IMR-90 (cell line): ENCODE data around the gene ELFN1. TPM values are rescaled to one million over a fixed set of nuclear protein-coding genes. Genes with fewer than 3 reads are reported as not detected.

Source experiments
- ATAC-seq: fragments of 200-7000 bp; cut with Tn5 transposase; 2 replicates; pipeline ENCODE4 v1.9.1; 2020; ENCODE audit warnings: low read depth, mild to moderate bottlenecking, moderate library complexity
- BruUV-seq: library from RNA; stranded (reverse); fragments of 400-500 nt; replicated peaks from 2 replicates; lab custom pipeline; 2021; lab: Mats Ljungman, UMichigan
- CTCF ChIA-PET: fragments of 300-600 bp; formaldehyde crosslinking; extraction: SDS; loops from one replicate; lab custom pipeline; 2021; ENCODE audit warnings: antibody characterized with exemption; lab: Yijun Ruan, JAX
- POLR2A ChIA-PET: fragments of 300-600 bp; sonication (Branson Sonifier 250); formaldehyde crosslinking; loops from one replicate; lab custom pipeline; 2022; ENCODE audit warnings: antibody characterized with exemption; ENCODE audit not compliant: unreplicated experiment; lab: Charles Lee
- DNase-seq: peaks from one replicate; pipeline ENCODE4 v3.0.0; 2013
- H2AFZ ChIP-seq: replicated peaks from 2 replicates; pipeline ENCODE3; 2013; ENCODE audit warnings: low read length, mild to moderate bottlenecking; ENCODE audit not compliant: poor library complexity
- H2AK5ac ChIP-seq: 2 replicates; pipeline ENCODE4 v1.6.1; 2013; ENCODE audit warnings: low read depth, low read length, inconsistent platforms
- H2AK9ac ChIP-seq: replicated peaks from 2 replicates; pipeline ENCODE3; 2013; ENCODE audit warnings: mild to moderate bottlenecking, low read depth, low read length, moderate library complexity; ENCODE audit not compliant: poor library complexity
- H2BK120ac ChIP-seq: 2 replicates; pipeline ENCODE4 v1.6.1; 2013; ENCODE audit warnings: low read depth, low read length, inconsistent platforms
- H2BK15ac ChIP-seq: 3 replicates; pipeline ENCODE4 v1.6.1; 2013; ENCODE audit warnings: low read depth, low read length, inconsistent platforms
- H2BK20ac ChIP-seq: 2 replicates; pipeline ENCODE4 v1.6.1; 2013; ENCODE audit warnings: low read depth, mild to moderate bottlenecking, inconsistent platforms, low read length, moderate library complexity
- H2BK5ac ChIP-seq: 2 replicates; pipeline ENCODE4 v1.6.1; 2013; ENCODE audit warnings: mild to moderate bottlenecking, low read depth, low read length, inconsistent platforms; ENCODE audit not compliant: poor library complexity, severe bottlenecking
- H3K14ac ChIP-seq: replicated peaks from 2 replicates; pipeline ENCODE4 v1.6.1; 2013; ENCODE audit warnings: low read depth, low read length, inconsistent platforms
- H3K18ac ChIP-seq: 2 replicates; pipeline ENCODE4 v1.6.1; 2013; ENCODE audit warnings: low read depth, low read length, control low read depth
- H3K23ac ChIP-seq: 2 replicates; pipeline ENCODE4 v1.6.1; 2013; ENCODE audit warnings: low read depth, low read length, inconsistent platforms
- H3K27ac ChIP-seq: 2 replicates; pipeline ENCODE4 v1.5.1; 2013; ENCODE audit warnings: mild to moderate bottlenecking, control low read depth, low read length; ENCODE audit not compliant: insufficient read depth
- H3K27me3 ChIP-seq: 2 replicates; pipeline ENCODE4 v1.6.1; 2013; ENCODE audit warnings: low read length; ENCODE audit not compliant: control insufficient read depth, insufficient read depth
- H3K36me3 ChIP-seq: 2 replicates; pipeline ENCODE4 v1.6.1; 2013; ENCODE audit warnings: low read length, mixed read lengths; ENCODE audit not compliant: control insufficient read depth, insufficient read depth
- H3K4ac ChIP-seq: 2 replicates; pipeline ENCODE4 v1.6.1; 2013; ENCODE audit warnings: low read depth, low read length, inconsistent platforms
- H3K4me1 ChIP-seq: 2 replicates; pipeline ENCODE4 v1.6.1; 2013; ENCODE audit warnings: low read length, mixed read lengths; ENCODE audit not compliant: control insufficient read depth, insufficient read depth
- H3K4me2 ChIP-seq: 2 replicates; pipeline ENCODE4 v1.6.1; 2013; ENCODE audit warnings: low read depth, mild to moderate bottlenecking, control low read depth, low read length, moderate library complexity
- H3K4me3 ChIP-seq: 2 replicates; pipeline ENCODE4 v1.5.1; 2013; ENCODE audit warnings: low read depth, mild to moderate bottlenecking, control low read depth, low read length, moderate library complexity; ENCODE audit not compliant: insufficient read depth
- H3K56ac ChIP-seq: 2 replicates; pipeline ENCODE4 v1.6.1; 2013; ENCODE audit warnings: low read length, inconsistent platforms; ENCODE audit not compliant: insufficient read depth; ENCODE audit errors: extremely low read depth
- H3K79me1 ChIP-seq, 2 experiments: 2 replicates each; pipeline ENCODE4 v1.6.1; 2013; ENCODE audit warnings: low read length in 2 of 2, inconsistent platforms in 1 of 2, low read depth in 1 of 2
- H3K9ac ChIP-seq: 2 replicates; pipeline ENCODE4 v1.6.1; 2013; ENCODE audit warnings: low read depth, low read length, control low read depth
- H3K9me1 ChIP-seq: 2 replicates; pipeline ENCODE4 v1.6.1; 2013; ENCODE audit warnings: low read length, inconsistent platforms; ENCODE audit not compliant: insufficient read depth
- H3K9me3 ChIP-seq: 2 replicates; pipeline ENCODE4 v1.6.1; 2013; ENCODE audit warnings: low read length; ENCODE audit not compliant: control insufficient read depth, insufficient read depth
- H4K20me1 ChIP-seq: 2 replicates; pipeline ENCODE4 v1.6.1; 2013; ENCODE audit warnings: low read length, inconsistent platforms; ENCODE audit not compliant: insufficient read depth
- H4K5ac ChIP-seq: 2 replicates; pipeline ENCODE4 v1.6.1; 2013; ENCODE audit warnings: mild to moderate bottlenecking, low read depth, low read length, control low read depth
- H4K8ac ChIP-seq, 2 experiments: 2 replicates each; pipeline ENCODE4 v1.6.1; 2013; ENCODE audit warnings: low read depth in 2 of 2, low read length in 2 of 2, control low read depth in 1 of 2, inconsistent platforms in 1 of 2
- H4K91ac ChIP-seq: 2 replicates; pipeline ENCODE4 v1.6.1; 2013; ENCODE audit warnings: low read depth, low read length, inconsistent platforms; ENCODE audit not compliant: insufficient read depth
- BHLHE40 ChIP-seq: fragments of 150-350 bp; IDR thresholded peaks from 2 replicates; pipeline ENCODE4 v1.6.1; 2016; ENCODE audit warnings: mild to moderate bottlenecking, low read depth, low read length
- CHD1 ChIP-seq: IDR thresholded peaks from 2 replicates; pipeline ENCODE4 v1.6.1; 2012; ENCODE audit warnings: low read depth, low read length, improper control_type of control experiment
- FOS ChIP-seq: fragments of 150-350 bp; IDR thresholded peaks from 2 replicates; pipeline ENCODE4 v1.6.1; 2016; ENCODE audit warnings: low read depth, low read length
- MAFK ChIP-seq: IDR thresholded peaks from 2 replicates; pipeline ENCODE4 v1.6.1; 2012; ENCODE audit warnings: low read depth, low read length, improper control_type of control experiment
- MAZ ChIP-seq: IDR thresholded peaks from 2 replicates; pipeline ENCODE4 v1.6.1; 2012; ENCODE audit warnings: low read depth, mild to moderate bottlenecking, low read length, improper control_type of control experiment, moderate library complexity, borderline replicate concordance
- MXI1 ChIP-seq: IDR thresholded peaks from 2 replicates; pipeline ENCODE4 v1.6.1; 2012; ENCODE audit warnings: low read depth, mild to moderate bottlenecking, low read length, moderate library complexity, borderline replicate concordance
- POLR2A ChIP-seq: IDR thresholded peaks from 2 replicates; pipeline ENCODE4 v1.6.1; 2012; ENCODE audit warnings: mild to moderate bottlenecking, low read depth, low read length
- RAD21 ChIP-seq: IDR thresholded peaks from 2 replicates; pipeline ENCODE4 v1.6.1; 2012; ENCODE audit warnings: low read length, improper control_type of control experiment
- RCOR1 ChIP-seq: IDR thresholded peaks from 2 replicates; pipeline ENCODE4 v1.6.1; 2012; ENCODE audit warnings: mild to moderate bottlenecking, low read length, improper control_type of control experiment; ENCODE audit not compliant: insufficient replicate concordance
- WGBS, 2 experiments: methylation state at CpG; one replicate each; pipeline versions ENCODE4 v1.1.5 to v1.1.7; 2013; ENCODE audit warnings: missing lambda C conversion rate in 2 of 2; ENCODE audit not compliant: insufficient read length in 1 of 2; ENCODE audit errors: extremely low coverage in 2 of 2; 5-methylcytosine and 5-hydroxymethylcytosine counted together
- dilution Hi-C: fragments of 300-500 bp; cut with HindIII; formaldehyde crosslinking; loops from one replicate; pipeline ENCODE4 v1.14.3; 2018; ENCODE audit warnings: low sequenced_read_pairs; ENCODE audit not compliant: unreplicated experiment
- in situ Hi-C: fragments of 300-500 bp; cut with MboI; formaldehyde crosslinking; loops from 3 replicates; pipeline ENCODE4 v1.14.3; 2019; ENCODE audit warnings: low sequenced_read_pairs, inconsistent platforms, mixed read lengths
- intact Hi-C: fragments of 100-400 bp; cut with micrococcal nuclease; formaldehyde crosslinking; loops from 2 replicates; pipeline ENCODE4 v1.10.0; 2022
- polyA plus RNA-seq, 3 experiments: library from polyadenylated mRNA; depleted of rRNA; stranded (reverse); fragments of >200 nt; gene quantifications; 2 replicates each; pipeline ENCODE4 v1.2.3, GENCODE V29; 2012; ENCODE audit warnings: low replicate concordance in 1 of 3
- total RNA-seq: library from RNA; depleted of rRNA; stranded (reverse); fragments of >200 nt; gene quantifications from 2 replicates; pipeline ENCODE4 v1.2.3, GENCODE V29; 2012
- TF ChIP-seq, protein P1 (sequence below): fragments of 150-350 bp; IDR thresholded peaks from 2 replicates; pipeline ENCODE4 v1.6.1; 2016; ENCODE audit warnings: low read depth, mild to moderate bottlenecking, low read length, moderate library complexity, borderline replicate concordance
- TF ChIP-seq, protein P2 (sequence below): fragments of 150-350 bp; IDR thresholded peaks from 2 replicates; pipeline ENCODE4 v1.6.1; 2017; ENCODE audit warnings: mild to moderate bottlenecking, antibody characterized with exemption, low read length, low read depth

The ELFN1 gene
- total and polyA plus RNA-seq, 2 of the 4 experiments (the other 2 are of a cell fraction) = 1.6 to 5.2 TPM

DNA sequence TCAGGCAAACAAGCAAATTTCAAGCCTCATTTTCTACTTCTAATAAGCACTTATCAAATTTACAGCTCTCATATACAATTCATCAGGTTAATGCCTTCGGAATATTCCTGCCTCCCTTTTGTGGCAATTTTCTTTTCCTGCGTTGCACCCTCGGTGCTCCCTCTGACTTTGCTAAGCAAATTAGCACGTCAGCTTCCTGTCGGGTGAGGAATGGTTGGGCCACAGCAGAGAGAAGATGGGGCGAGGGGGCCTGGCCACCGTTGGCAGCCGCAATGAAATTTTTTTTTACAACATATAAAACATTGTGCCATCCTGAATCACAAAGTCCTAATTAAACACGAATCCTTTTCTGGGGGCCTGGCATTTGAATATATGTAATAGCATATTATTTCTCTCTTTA is 28.1 kb downstream of the ELFN1 start:
- ATAC-seq (no peak), DNase-seq (no peak)
- Histone ChIP-seq H4K91ac (no peak overlapping the region), H3K56ac (no peak overlapping the region), H2AFZ (no peak overlapping the region), H4K8ac (no peak overlapping the region), H2BK20ac (no peak overlapping the region), H3K4me2 (no peak overlapping the region), H4K20me1 (peaks cover 3% of the 10 kb centered on the region; the same call in 1 of the 2 replicates), H3K9ac (no peak overlapping the region), H4K5ac (no peak overlapping the region), H2AK5ac (no peak overlapping the region), H3K4me3 (no peak overlapping the region), H3K9me3 (peaks cover 2% of the 10 kb centered on the region), H2BK120ac (no peak overlapping the region), H3K14ac (no peak overlapping the region), H2AK9ac (no peak overlapping the region), H2BK15ac (no peak overlapping the region), H2BK5ac (no peak overlapping the region), H3K9me1 (no peaks in the 10 kb centered on the region), H3K79me1 (no peaks in the 10 kb centered on the region; a peak in 1 of 4 replicates), H3K36me3 (no peaks in the 10 kb centered on the region), H3K27me3 (peaks cover 5% of the 10 kb centered on the region), H3K4me1 (no peaks in the 10 kb centered on the region), H3K18ac (no peak overlapping the region), H3K27ac (no peak overlapping the region), H3K23ac (no peak overlapping the region), H3K4ac (no peak overlapping the region)
- WGBS, 2 experiments = 60% methylated on average over 1 of the region's 9 CpGs; no CpG with 5 or more reads in 1 of the 2 experiments
- dilution Hi-C loops = no loop called here
- TF ChIP-seq MAZ = no peak
- TF ChIP-seq CHD1 = no peak
- TF ChIP-seq, protein P1, sequence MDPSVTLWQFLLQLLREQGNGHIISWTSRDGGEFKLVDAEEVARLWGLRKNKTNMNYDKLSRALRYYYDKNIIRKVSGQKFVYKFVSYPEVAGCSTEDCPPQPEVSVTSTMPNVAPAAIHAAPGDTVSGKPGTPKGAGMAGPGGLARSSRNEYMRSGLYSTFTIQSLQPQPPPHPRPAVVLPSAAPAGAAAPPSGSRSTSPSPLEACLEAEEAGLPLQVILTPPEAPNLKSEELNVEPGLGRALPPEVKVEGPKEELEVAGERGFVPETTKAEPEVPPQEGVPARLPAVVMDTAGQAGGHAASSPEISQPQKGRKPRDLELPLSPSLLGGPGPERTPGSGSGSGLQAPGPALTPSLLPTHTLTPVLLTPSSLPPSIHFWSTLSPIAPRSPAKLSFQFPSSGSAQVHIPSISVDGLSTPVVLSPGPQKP = no peak
- no peak for TF ChIP-seq RAD21
- TF ChIP-seq FOS = no peak
- no peak for TF ChIP-seq MAFK
- TF ChIP-seq BHLHE40 = no peak
- TF ChIP-seq, protein P2, sequence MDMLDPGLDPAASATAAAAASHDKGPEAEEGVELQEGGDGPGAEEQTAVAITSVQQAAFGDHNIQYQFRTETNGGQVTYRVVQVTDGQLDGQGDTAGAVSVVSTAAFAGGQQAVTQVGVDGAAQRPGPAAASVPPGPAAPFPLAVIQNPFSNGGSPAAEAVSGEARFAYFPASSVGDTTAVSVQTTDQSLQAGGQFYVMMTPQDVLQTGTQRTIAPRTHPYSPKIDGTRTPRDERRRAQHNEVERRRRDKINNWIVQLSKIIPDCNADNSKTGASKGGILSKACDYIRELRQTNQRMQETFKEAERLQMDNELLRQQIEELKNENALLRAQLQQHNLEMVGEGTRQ = no peak
- no peak for TF ChIP-seq RCOR1
- no peak for TF ChIP-seq MXI1
- TF ChIP-seq POLR2A = no peak
- BruUV-seq = no TSS peak
- intact Hi-C loops = no loop called here
- ChIA-PET CTCF (no interaction called here), POLR2A (no interaction called here)
- in situ Hi-C loops = no loop called here
